ENCODE results near the gene ANO4.

ANO4 gene

GRCh38 chr12:100794441-100795173 lies at the start of gene ANO4:
ANO4 (plus strand) TSS chr12:100794776; CDS start chr12:100901786, 107,010 bp downstream.
- DNase-seq = no peak

DNA sequence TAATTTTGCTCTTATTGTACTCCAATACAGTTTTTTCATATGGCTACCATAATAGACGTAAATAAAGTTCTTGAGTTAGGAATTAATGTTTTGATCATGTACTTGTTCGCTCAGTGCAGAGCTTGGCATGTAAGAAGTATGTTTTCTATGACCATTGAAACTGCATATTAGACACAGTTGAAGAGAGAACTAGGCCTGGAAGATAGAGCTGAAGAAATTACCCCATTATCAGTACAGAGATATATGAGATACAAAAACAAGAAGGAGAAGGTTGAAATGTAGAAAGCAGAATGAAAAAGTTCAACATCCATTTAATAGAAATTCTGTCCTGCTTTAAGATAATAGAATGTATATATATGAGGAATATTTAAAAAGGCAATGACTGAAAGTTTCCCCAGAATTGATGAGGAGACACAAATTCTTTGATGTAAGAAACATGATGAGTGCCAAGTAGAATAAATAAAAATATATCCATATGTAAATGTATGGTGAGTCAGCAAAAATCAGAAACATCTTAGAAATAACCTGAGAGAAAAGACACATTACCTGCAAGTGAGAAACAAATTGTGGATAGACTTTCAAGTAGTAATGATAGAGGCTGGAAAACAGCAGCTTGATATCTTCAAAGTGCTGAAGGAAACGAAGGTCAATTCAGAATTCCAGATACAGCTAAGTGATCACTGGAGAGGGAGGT lies 49.1 kb upstream of the ANO4 start:
- no peak for DNase-seq

GRCh38 chr12:100752841-100753240 lies 41.7 kb upstream of the ANO4 start:
- no peak for DNase-seq

DNA sequence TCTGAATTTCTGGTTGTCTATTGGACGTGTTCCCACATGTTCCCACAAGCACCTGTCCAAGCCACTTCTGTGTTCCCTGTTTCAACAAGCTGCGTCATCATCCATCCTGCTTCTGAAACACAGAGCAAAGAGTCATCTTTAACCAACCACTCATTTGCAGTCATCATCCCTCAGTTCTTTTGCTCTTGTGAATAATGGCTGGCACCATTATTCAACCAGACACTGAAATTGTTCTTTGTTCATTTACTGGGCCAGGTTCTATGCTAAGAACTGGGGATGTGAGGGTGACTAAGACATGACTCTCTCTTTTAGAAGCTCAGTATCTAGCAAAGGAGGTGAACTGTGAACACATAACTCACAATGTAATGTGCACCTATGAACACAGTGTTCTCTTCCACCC lies 40.7 kb upstream of the ANO4 start:
- DNase-seq = no peak

DNA sequence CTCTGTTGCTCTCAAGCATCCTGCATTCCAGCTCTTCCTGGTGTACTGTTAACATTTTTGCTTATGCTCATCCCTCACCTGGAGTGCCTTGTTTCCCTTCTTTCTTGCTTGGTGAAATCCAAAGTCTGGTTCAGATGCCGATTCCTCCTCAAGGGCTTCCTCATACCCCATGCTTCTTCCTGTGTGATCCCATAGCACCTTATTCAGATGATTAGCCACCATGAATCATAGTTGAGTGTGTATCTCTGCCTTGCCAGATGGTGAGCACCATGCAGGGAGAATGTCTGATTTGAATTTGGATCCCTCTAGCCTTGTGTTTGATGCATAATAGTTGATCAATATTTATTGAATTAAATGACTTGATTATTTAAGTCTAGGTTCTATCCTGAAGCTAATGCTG lies 39.4 kb upstream of the ANO4 start:
- no peak for DNase-seq

DNA sequence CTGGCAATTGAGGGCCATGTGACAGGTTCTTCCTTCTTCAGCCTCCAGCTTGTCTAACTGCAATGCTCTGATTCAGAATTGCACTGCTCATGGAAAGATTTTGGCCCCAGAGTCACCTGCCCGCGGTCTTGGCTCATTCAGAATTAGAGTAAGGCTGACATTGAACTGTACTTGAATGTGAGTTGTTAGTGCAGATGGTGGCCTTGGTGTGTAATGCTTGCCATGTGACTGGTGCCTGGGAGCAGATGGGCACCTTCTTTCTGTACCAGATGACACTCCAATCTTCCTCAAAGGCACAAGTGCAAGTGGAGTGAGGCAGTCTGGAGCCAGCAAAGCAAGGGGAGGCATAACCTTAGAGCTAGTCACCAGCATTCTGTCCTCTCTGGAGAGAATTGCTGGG lies 36.5 kb upstream of the ANO4 start:
- DNase-seq = no peak

- no peak for DNase-seq
These were observed 27.2 kb upstream of the ANO4 start for GRCh38 chr12:100767371-100767770.

- no peak for DNase-seq
These were observed 26.6 kb upstream of the ANO4 start for GRCh38 chr12:100767950-100768349.

- no peak for DNase-seq
These were observed 15.5 kb upstream of the ANO4 start for GRCh38 chr12:100778967-100779590.

- DNase-seq = no peak
These were observed 5.4 kb upstream of the ANO4 start for GRCh38 chr12:100789146-100789545.

DNA sequence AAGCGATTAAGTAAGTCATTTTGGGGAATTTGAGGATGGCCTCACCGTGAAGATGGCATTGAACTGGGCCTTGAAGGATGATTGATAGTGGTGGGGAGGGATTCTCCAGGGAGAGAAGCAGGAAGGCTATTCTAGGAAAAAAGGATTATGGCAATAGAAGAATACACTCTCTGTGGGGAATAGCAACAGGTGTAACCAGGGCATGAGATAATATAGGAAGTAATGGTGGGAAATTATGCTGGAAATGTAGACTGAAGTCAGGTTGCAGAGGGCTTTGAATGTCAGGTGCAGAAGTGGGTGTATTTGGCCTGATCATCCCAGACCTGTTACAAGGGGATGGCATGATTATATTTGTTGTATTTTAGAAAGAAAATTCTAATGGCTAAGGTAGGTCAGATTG lies 4.6 kb upstream of the ANO4 start:
- no peak for DNase-seq

- no peak for DNase-seq
These were observed 4.0 kb upstream of the ANO4 start for GRCh38 chr12:100790552-100790951.

GRCh38 chr12:100793182-100793581 lies 1.4 kb upstream of the ANO4 start:
- no peak for DNase-seq

GRCh38 chr12:100795174-100795799 lies 711 bp downstream of the ANO4 start:
- no peak for DNase-seq

DNA sequence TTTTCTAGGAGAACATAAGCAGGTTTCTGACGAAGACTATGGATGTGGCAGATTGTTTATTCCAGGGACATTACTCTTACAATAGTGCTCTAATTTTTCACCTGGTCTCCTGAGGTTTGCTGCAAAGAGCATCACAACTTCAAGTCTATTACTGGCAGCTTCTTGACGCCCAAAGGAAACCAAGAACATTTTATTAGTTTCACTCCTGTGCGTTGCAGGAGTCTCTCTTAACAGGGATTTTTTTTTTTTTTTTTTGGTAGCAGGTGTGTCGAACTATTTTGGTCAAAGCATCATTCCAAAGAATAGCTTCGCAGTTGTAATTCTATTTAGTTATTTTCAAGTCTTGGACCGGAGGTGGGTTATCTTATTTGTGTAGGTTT lies 1.2 kb downstream of the ANO4 start:
- DNase-seq = no peak

GRCh38 chr12:100796621-100797020 lies 2.0 kb downstream of the ANO4 start:
- DNase-seq = no peak

DNA sequence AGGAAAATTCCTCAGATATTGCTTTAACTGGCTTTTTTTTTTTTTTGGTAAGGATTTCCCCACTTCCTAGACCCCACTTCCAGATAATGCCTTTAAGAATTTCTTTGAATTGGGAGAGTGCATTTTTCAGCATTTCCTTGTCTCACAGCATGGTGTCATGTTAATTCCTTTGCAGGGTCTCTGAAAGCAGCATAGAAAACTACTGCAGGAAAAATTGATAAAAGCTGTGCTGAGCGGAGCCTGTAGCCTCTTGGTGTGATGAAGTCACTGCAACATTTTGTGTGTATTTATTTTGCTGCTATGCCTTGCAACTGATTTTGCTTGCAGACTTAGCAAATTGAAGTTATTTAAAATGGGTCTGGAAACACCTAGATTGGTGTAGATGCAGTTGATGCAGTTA lies 2.7 kb downstream of the ANO4 start:
- DNase-seq = no peak

- no peak for DNase-seq
These were observed 3.2 kb downstream of the ANO4 start for GRCh38 chr12:100797786-100798185.

- DNase-seq = no peak
These were observed 3.9 kb downstream of the ANO4 start for GRCh38 chr12:100798286-100799160.

DNA sequence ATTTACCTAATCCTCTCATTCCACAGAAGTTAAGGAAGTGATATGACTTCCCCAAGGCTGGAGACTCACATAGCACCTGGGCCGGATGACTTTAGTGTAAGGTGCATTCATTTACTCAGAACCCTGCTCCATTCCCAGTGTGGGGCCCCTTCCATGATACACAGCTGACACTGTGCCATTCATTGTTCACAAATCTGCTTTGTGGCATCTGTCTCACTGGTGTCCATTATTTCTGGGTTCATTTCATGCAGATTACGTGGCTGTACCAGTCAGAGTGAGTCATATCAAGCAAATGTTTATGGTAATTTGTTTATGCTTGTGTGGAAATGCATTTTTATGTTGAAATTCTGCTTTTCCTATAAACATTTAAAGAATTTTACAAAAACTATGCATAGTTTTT lies 5.2 kb downstream of the ANO4 start:
- DNase-seq = no peak

DNA sequence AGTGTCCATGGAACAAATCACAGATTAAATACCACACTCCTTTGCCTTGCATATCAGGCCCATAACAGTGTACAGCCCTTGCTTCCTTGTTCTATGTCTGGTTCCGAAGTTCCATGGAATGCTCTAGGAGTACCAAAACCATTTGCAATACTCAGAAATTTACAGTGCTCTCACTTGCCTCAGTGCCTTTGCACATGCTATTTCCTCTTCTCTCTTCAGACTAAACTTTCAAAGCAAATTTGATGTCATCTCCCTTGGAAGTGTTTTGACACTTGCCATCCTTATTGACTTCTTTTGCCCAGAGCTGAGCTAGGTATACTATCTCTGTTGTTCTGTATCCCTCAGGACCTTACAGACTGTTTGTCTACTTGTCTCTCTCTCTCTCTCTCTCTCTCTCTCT lies 6.1 kb downstream of the ANO4 start:
- no peak for DNase-seq

GRCh38 chr12:100801320-100801719 lies 6.7 kb downstream of the ANO4 start:
- no peak for DNase-seq

- no peak for DNase-seq
These were observed 14.2 kb downstream of the ANO4 start for GRCh38 chr12:100808777-100809176.

Data from CD4-positive, alpha-beta T cell treated with Interleukin-21 for 1 hour (primary cell).